Panc1 (cell line): ENCODE measurements around the gene SRCIN1. TPM values are rescaled to one million over a fixed set of nuclear protein-coding genes. Genes with fewer than 3 reads are reported as not detected.

ENCODE experiments used
- ATAC-seq: fragments of 200-7000 bp; cut with Tn5 transposase; 2 replicates; pipeline ENCODE4 v1.9.1; 2020; ENCODE audit warnings: mild to moderate bottlenecking, moderate library complexity
- BruUV-seq: library from RNA; stranded (reverse); fragments of 400-500 nt; replicated peaks from 2 replicates; lab custom pipeline; 2021; lab: Mats Ljungman, UMichigan
- CTCF ChIA-PET: fragments of 300-600 bp; sonication (Branson Sonifier 250); formaldehyde crosslinking; loops from one replicate; lab custom pipeline; 2022; ENCODE audit warnings: antibody characterized with exemption; lab: Charles Lee
- POLR2A ChIA-PET: fragments of 300-600 bp; sonication (Branson Sonifier 250); formaldehyde crosslinking; loops from one replicate; lab custom pipeline; 2022; ENCODE audit warnings: antibody characterized with exemption; lab: Charles Lee
- DNase-seq: peaks from one replicate; pipeline ENCODE4 v3.0.0-alpha.2; 2010; ENCODE audit warnings: low read depth, low spot score
- H3K27ac ChIP-seq: 2 replicates; pipeline ENCODE4 v1.5.1; 2011; ENCODE audit warnings: mild to moderate bottlenecking, low read length, inconsistent platforms
- H3K27me3 ChIP-seq: fragments of 200-500 bp; sonication (Bioruptor generic); 2 replicates; pipeline ENCODE4 v1.6.0; 2014; ENCODE audit warnings: low read length, inconsistent platforms; ENCODE audit not compliant: control insufficient read depth, insufficient read depth
- H3K36me3 ChIP-seq: fragments of 200-500 bp; sonication (Bioruptor generic); 2 replicates; pipeline ENCODE4 v1.5.1; 2014; ENCODE audit warnings: inconsistent platforms, mild to moderate bottlenecking, low read length, moderate library complexity; ENCODE audit not compliant: control insufficient read depth, insufficient read depth
- H3K4me1 ChIP-seq: 2 replicates; pipeline ENCODE4 v1.5.1; 2011; ENCODE audit warnings: inconsistent platforms, mild to moderate bottlenecking, low read length, moderate library complexity; ENCODE audit not compliant: control insufficient read depth, insufficient read depth
- H3K4me3 ChIP-seq, 2 experiments: 2 replicates each; pipeline ENCODE4 v1.5.1; 2011 to 2012; ENCODE audit warnings: low read depth in 2 of 2, low read length in 2 of 2, mild to moderate bottlenecking in 2 of 2, inconsistent platforms in 1 of 2, moderate library complexity in 1 of 2
- H3K9me3 ChIP-seq: fragments of 200-500 bp; sonication (Bioruptor generic); 2 replicates; pipeline ENCODE4 v1.5.1; 2014; ENCODE audit warnings: low read depth, mild to moderate bottlenecking, inconsistent platforms, low read length, moderate library complexity; ENCODE audit not compliant: control insufficient read depth, insufficient read depth
- CTCF ChIP-seq: fragments of 450-650 bp; IDR thresholded peaks from 2 replicates; pipeline ENCODE4 v1.5.1; 2017; ENCODE audit warnings: mild to moderate bottlenecking
- POLR2AphosphoS5 ChIP-seq: IDR thresholded peaks from 2 replicates; pipeline ENCODE4 v1.6.1; 2012; ENCODE audit warnings: mild to moderate bottlenecking, low read depth, low read length, moderate library complexity
- REST ChIP-seq, 2 experiments: IDR thresholded peaks; 2 replicates each; pipeline ENCODE4 v1.6.1; 2011 to 2012; ENCODE audit warnings: low read depth in 2 of 2, control low read depth in 1 of 2, low read length in 1 of 2, mild to moderate bottlenecking in 1 of 2, moderate library complexity in 1 of 2; ENCODE audit not compliant: insufficient read depth in 1 of 2
- SIN3A ChIP-seq: IDR thresholded peaks from 2 replicates; pipeline ENCODE4 v1.6.1; 2012; ENCODE audit warnings: low read depth, mild to moderate bottlenecking, low read length, moderate library complexity, borderline replicate concordance; ENCODE audit not compliant: insufficient read depth
- TCF7L2 ChIP-seq: IDR thresholded peaks from 2 replicates; pipeline ENCODE4 v1.6.1; 2011; ENCODE audit warnings: mild to moderate bottlenecking, low read depth, low read length, inconsistent platforms
- in situ Hi-C: cut with HindIII; loops from 2 replicates; pipeline ENCODE4 v1.10.0; 2016; ENCODE audit warnings: low sequenced_read_pairs, low pct_unique_long_range_greater_than_20kb
- intact Hi-C: fragments of 100-400 bp; cut with micrococcal nuclease; formaldehyde crosslinking; loops from one replicate; pipeline ENCODE4 v1.10.0; 2022; ENCODE audit not compliant: unreplicated experiment
- total RNA-seq: library from RNA; stranded (reverse); gene quantifications from one replicate; pipeline ENCODE4 v1.2.1, GENCODE V29; 2021; ENCODE audit not compliant: unreplicated experiment

The SRCIN1 gene
- total RNA-seq, 1 experiment from 2014 or later, result 12.8 TPM

- in situ Hi-C loops (no loop called here), intact Hi-C loops (no loop called here)
- no peaks in the 10 kb centered on the region for H3K36me3 ChIP-seq
- H3K27ac ChIP-seq, result no peak overlapping the region
- BruUV-seq, result no TSS peak
- no peaks in the 10 kb centered on the region for H3K9me3 ChIP-seq
- ChIA-PET POLR2A (no interaction called here), CTCF (no interaction called here)
- H3K4me3 ChIP-seq, result no peak overlapping the region
- DNase-seq (no peak), ATAC-seq (no peak)
- H3K27me3 ChIP-seq, result no peaks in the 10 kb centered on the region
- TF ChIP-seq TCF7L2, result no peak
- no peak for TF ChIP-seq POLR2AphosphoS5
- TF ChIP-seq REST (IDR thresholded peaks at IDR 0.05; ENCODE audit: insufficient read depth in 1 of 2, low read depth in 2 of 2, low read length in 1 of 2), result no peak
- H3K4me1 ChIP-seq, result no peaks in the 10 kb centered on the region
Measured at GRCh38 chr17:38632334-38632733, 26.6 kb upstream of the SRCIN1 start.

GRCh38 chr17:38628441-38628840 lies 22.7 kb upstream of the SRCIN1 start:
- TF ChIP-seq TCF7L2 (no peak), CTCF (no peak), POLR2AphosphoS5 (no peak), REST (IDR thresholded peaks at IDR 0.05; ENCODE audit: insufficient read depth in 1 of 2, low read depth in 2 of 2, low read length in 1 of 2) (no peak), SIN3A (no peak)
- Histone ChIP-seq H3K27ac (no peak overlapping the region), H3K36me3 (no peaks in the 10 kb centered on the region), H3K4me1 (no peaks in the 10 kb centered on the region), H3K4me3 (no peak overlapping the region), H3K9me3 (no peaks in the 10 kb centered on the region), H3K27me3 (no peaks in the 10 kb centered on the region)
- DNase-seq (no peak), ATAC-seq (peak; percentile 48; the same call in 1 of the 2 replicates)
- intact Hi-C loops, result no loop called here
- no TSS peak for BruUV-seq
- ChIA-PET POLR2A (no interaction called here), CTCF (interaction anchor here (0.5 kb wide), 1 partner anchor 1329 kb away, joined by 5 read pairs; no protein-coding TSS in a partner anchor)
- in situ Hi-C loops, result no loop called here
